HG03432 (cell line): Measurements from ENCODE around the gene TIMP4.

Experiments
- ATAC-seq: cut with Tn5 transposase; IDR thresholded peaks from one replicate; pipeline ENCODE4 v1.9.1; 2021; ENCODE audit warnings: mild to moderate bottlenecking, moderate library complexity; ENCODE audit not compliant: unreplicated experiment

TIMP4 gene

DNA sequence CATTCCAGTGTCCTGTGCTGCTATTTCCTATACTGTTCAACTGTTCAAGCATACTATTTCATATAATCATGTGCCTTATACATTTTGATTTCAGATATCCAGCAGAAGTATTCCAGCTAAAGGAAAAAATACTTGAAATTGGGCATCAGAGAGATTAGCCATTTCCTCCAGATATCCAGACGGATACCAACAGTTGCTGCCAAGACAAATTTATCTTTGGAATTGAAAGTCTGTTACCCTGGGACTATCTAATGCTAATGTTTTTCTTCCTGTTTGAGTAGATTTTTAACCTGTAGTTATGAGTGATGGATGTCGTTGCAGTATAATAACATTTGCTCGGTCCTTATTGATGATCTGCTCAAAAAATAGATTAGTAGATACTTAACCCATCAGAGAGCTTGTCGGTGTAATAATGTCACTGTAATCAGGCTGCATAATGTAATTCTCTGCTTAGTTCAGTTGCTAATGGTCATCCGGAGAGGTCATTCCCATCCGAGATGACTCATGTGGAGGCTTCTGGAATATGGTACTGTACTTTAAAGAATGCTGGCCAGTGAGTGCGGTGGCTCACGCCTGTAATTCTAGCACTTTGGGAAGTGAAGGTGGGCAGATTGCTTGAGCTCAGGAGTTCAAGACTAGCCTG lies 51.5 kb downstream of the TIMP4 start:
- ATAC-seq = no peak
